Measurements from ENCODE around the gene CCSAP. TPM values are rescaled to one million over a fixed set of nuclear protein-coding genes. Genes with fewer than 3 reads are reported as not detected.

The CCSAP gene
- total RNA-seq, 1 experiment from 2014 or later = 8.6 TPM

DNA sequence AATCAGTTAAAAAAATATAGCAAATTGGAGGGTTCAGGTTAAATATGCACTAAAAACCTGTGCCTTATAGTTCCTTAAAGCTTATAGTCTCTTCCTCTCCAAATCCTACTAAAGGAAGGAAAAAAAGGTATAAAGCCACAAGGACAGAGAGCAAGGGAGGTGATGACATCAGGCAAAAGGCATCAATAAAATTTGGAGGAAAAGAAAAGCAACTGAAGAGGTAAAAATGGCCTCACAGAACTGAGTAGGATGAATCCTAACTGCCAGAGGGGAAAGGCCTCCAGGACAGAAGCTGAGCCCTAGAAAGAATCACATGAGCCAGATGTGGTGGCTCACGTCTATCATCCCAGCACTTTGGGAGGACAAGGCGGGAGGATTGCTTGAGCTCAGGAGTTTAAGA is 8.1 kb downstream of the CCSAP start (continued):
- TF ChIP-seq, protein P1, sequence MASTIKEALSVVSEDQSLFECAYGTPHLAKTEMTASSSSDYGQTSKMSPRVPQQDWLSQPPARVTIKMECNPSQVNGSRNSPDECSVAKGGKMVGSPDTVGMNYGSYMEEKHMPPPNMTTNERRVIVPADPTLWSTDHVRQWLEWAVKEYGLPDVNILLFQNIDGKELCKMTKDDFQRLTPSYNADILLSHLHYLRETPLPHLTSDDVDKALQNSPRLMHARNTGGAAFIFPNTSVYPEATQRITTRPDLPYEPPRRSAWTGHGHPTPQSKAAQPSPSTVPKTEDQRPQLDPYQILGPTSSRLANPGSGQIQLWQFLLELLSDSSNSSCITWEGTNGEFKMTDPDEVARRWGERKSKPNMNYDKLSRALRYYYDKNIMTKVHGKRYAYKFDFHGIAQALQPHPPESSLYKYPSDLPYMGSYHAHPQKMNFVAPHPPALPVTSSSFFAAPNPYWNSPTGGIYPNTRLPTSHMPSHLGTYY (CRISPR knock-in tag; IDR thresholded peaks at IDR 0.05) = no peak
- no peak for TF ChIP-seq IRF2 (CRISPR knock-in tag; IDR thresholded peaks at IDR 0.05; ENCODE audit: borderline replicate concordance, low read depth)
- no peak for TF ChIP-seq JAZF1 (CRISPR knock-in tag; IDR thresholded peaks at IDR 0.05)
- TF ChIP-seq, protein P2, sequence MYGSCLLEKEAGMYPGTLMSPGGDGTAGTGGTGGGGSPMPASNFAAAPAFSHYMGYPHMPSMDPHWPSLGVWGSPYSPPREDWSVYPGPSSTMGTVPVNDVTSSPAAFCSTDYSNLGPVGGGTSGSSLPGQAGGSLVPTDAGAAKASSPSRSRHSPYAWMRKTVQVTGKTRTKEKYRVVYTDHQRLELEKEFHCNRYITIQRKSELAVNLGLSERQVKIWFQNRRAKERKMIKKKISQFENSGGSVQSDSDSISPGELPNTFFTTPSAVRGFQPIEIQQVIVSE (CRISPR knock-in tag; IDR thresholded peaks at IDR 0.05; ENCODE audit: borderline replicate concordance) = no peak
- no peak for TF ChIP-seq ZBTB21 (CRISPR knock-in tag; IDR thresholded peaks at IDR 0.05; ENCODE audit: borderline replicate concordance)
- no peak for TF ChIP-seq CTCF (IDR thresholded peaks at IDR 0.05)
- TF ChIP-seq TEAD4 (CRISPR knock-in tag; IDR thresholded peaks at IDR 0.05) = no peak

- CTCF ChIA-PET = no interaction called here
- POLR2A ChIA-PET = no interaction called here
These were observed 8.6 kb downstream of the CCSAP start for GRCh38 chr1:229334269-229334668.

More at GRCh38 chr1:229334269-229334668, 8.6 kb downstream of the CCSAP start:
- DNase-seq (ENCODE audit: low spot score) (no peak), ATAC-seq (no peak)
- H3K4me1 Mint-ChIP-seq = peaks cover 9% of the 10 kb centered on the region
- TF ChIP-seq, protein P3, sequence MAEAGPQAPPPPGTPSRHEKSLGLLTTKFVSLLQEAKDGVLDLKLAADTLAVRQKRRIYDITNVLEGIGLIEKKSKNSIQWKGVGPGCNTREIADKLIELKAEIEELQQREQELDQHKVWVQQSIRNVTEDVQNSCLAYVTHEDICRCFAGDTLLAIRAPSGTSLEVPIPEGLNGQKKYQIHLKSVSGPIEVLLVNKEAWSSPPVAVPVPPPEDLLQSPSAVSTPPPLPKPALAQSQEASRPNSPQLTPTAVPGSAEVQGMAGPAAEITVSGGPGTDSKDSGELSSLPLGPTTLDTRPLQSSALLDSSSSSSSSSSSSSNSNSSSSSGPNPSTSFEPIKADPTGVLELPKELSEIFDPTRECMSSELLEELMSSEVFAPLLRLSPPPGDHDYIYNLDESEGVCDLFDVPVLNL (CRISPR knock-in tag; IDR thresholded peaks at IDR 0.05; ENCODE audit: borderline replicate concordance, low read depth) = no peak
- TF ChIP-seq, protein P4, sequence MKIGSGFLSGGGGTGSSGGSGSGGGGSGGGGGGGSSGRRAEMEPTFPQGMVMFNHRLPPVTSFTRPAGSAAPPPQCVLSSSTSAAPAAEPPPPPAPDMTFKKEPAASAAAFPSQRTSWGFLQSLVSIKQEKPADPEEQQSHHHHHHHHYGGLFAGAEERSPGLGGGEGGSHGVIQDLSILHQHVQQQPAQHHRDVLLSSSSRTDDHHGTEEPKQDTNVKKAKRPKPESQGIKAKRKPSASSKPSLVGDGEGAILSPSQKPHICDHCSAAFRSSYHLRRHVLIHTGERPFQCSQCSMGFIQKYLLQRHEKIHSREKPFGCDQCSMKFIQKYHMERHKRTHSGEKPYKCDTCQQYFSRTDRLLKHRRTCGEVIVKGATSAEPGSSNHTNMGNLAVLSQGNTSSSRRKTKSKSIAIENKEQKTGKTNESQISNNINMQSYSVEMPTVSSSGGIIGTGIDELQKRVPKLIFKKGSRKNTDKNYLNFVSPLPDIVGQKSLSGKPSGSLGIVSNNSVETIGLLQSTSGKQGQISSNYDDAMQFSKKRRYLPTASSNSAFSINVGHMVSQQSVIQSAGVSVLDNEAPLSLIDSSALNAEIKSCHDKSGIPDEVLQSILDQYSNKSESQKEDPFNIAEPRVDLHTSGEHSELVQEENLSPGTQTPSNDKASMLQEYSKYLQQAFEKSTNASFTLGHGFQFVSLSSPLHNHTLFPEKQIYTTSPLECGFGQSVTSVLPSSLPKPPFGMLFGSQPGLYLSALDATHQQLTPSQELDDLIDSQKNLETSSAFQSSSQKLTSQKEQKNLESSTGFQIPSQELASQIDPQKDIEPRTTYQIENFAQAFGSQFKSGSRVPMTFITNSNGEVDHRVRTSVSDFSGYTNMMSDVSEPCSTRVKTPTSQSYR (CRISPR knock-in tag; IDR thresholded peaks at IDR 0.05) = no peak
- no peak for TF ChIP-seq FOXK1 (CRISPR knock-in tag; IDR thresholded peaks at IDR 0.05)
- TF ChIP-seq CREB1 (CRISPR knock-in tag; IDR thresholded peaks at IDR 0.05) = no peak
- TF ChIP-seq RELA (CRISPR knock-in tag; IDR thresholded peaks at IDR 0.05; ENCODE audit: borderline replicate concordance) = no peak
- TF ChIP-seq ZNF671 (CRISPR knock-in tag; IDR thresholded peaks at IDR 0.05) = no peak
- TF ChIP-seq ZNF396 (CRISPR knock-in tag; IDR thresholded peaks at IDR 0.05; ENCODE audit: borderline replicate concordance) = no peak
- no peak for TF ChIP-seq MXD4 (CRISPR knock-in tag; IDR thresholded peaks at IDR 0.05; ENCODE audit: borderline replicate concordance)
- no peak for TF ChIP-seq FOXJ3 (CRISPR knock-in tag; IDR thresholded peaks at IDR 0.05; ENCODE audit: borderline replicate concordance)
- no peak for TF ChIP-seq AR (CRISPR knock-in tag; IDR thresholded peaks at IDR 0.05)
- no peak for TF ChIP-seq TEAD1 (CRISPR knock-in tag; IDR thresholded peaks at IDR 0.05)
- TF ChIP-seq ZMAT4 (CRISPR knock-in tag; IDR thresholded peaks at IDR 0.05) = no peak
- H3K27ac Mint-ChIP-seq = no peak overlapping the region
- no peak overlapping the region for H3K4me3 Mint-ChIP-seq
- H3K27me3 Mint-ChIP-seq (ENCODE audit: low read depth) = no peaks in the 10 kb centered on the region
- peaks cover 11% of the 10 kb centered on the region; the same call in 1 of the 2 replicates for H3K36me3 Mint-ChIP-seq
- peaks cover 6% of the 10 kb centered on the region; the same call in 1 of the 2 replicates for H3K9me3 Mint-ChIP-seq
